Liver (tissue), 9 donors: ENCODE data around the gene BEND7. TPM values are rescaled to one million over a fixed set of nuclear protein-coding genes. Genes with fewer than 3 reads are reported as not detected.

Experiments used
- DNase-seq: peaks from one replicate; pipeline ENCODE4 v3.0.0-alpha.2; 2017; ENCODE audit warnings: low spot score
- H3K27ac ChIP-seq, 2 donors: one replicate each; pipeline ENCODE4 v1.7.0; 2013; ENCODE audit warnings: inconsistent platforms in 2 of 2, low read length in 2 of 2, control low read depth in 1 of 2, low read depth in 1 of 2, mild to moderate bottlenecking in 1 of 2
- H3K27me3 ChIP-seq, 4 donors: one replicate each; pipeline versions ENCODE4 v1.6.1 to v1.7.0; 2013; ENCODE audit warnings: low read length in 3 of 4, inconsistent platforms in 1 of 4, mild to moderate bottlenecking in 1 of 4, moderate library complexity in 1 of 4; ENCODE audit not compliant: control insufficient read depth in 4 of 4, insufficient read depth in 4 of 4
- H3K36me3 ChIP-seq, 4 donors: one replicate each; pipeline versions ENCODE4 v1.6.1 to v1.7.0; 2013; ENCODE audit warnings: low read length in 3 of 4, mild to moderate bottlenecking in 3 of 4, low read depth in 1 of 4, moderate library complexity in 1 of 4; ENCODE audit not compliant: control insufficient read depth in 4 of 4, insufficient read depth in 3 of 4
- H3K4me1 ChIP-seq, 4 donors: one replicate each; pipeline versions ENCODE4 v1.6.1 to v1.7.0; 2013; ENCODE audit warnings: low read length in 3 of 4, mild to moderate bottlenecking in 3 of 4, moderate library complexity in 1 of 4; ENCODE audit not compliant: control insufficient read depth in 4 of 4, insufficient read depth in 4 of 4
- H3K4me3 ChIP-seq, 3 donors: one replicate each; pipeline versions ENCODE4 v1.6.1 to v1.7.0; 2013; ENCODE audit warnings: low read length in 3 of 3, control low read depth in 1 of 3, low read depth in 1 of 3, mild to moderate bottlenecking in 1 of 3
- H3K9ac ChIP-seq, 2 donors: one replicate each; pipeline ENCODE4 v1.7.0; 2013; ENCODE audit warnings: low read length in 2 of 2, mild to moderate bottlenecking in 2 of 2, moderate library complexity in 2 of 2, control low read depth in 1 of 2, low read depth in 1 of 2
- H3K9me3 ChIP-seq, 4 donors: one replicate each; pipeline versions ENCODE4 v1.6.1 to v1.7.0; 2013; ENCODE audit warnings: low read length in 3 of 4; ENCODE audit not compliant: control insufficient read depth in 4 of 4
- EGR1 ChIP-seq, 2 donors: IDR thresholded peaks; 2 replicates each; pipeline ENCODE4 v1.6.1; 2016 to 2018; ENCODE audit warnings: antibody characterized with exemption in 2 of 2, low read depth in 2 of 2
- GABPA ChIP-seq, 2 donors: IDR thresholded peaks in 1 of 2; conservative IDR thresholded peaks in 1 of 2; 2 replicates each; pipeline ENCODE4 v1.6.1; 2016; ENCODE audit warnings: antibody characterized with exemption in 2 of 2, mild to moderate bottlenecking in 1 of 2, moderate library complexity in 1 of 2
- JUND ChIP-seq, 2 donors: IDR thresholded peaks; 2 replicates each; pipeline ENCODE4 v1.6.1; 2016; ENCODE audit warnings: antibody characterized with exemption in 2 of 2
- RAD21 ChIP-seq, 2 donors: IDR thresholded peaks; 2 replicates each; pipeline ENCODE4 v1.6.1; 2016; ENCODE audit warnings: antibody characterized with exemption in 2 of 2, mild to moderate bottlenecking in 2 of 2
- REST ChIP-seq: IDR thresholded peaks from 2 replicates; pipeline ENCODE4 v1.6.1; 2016; ENCODE audit warnings: antibody characterized with exemption, mild to moderate bottlenecking
- SP1 ChIP-seq: IDR thresholded peaks from 2 replicates; pipeline ENCODE4 v1.6.1; 2018; ENCODE audit warnings: antibody characterized with exemption, mild to moderate bottlenecking
- TAF1 ChIP-seq: conservative IDR thresholded peaks from 2 replicates; pipeline ENCODE4 v1.6.1; 2016; ENCODE audit warnings: antibody characterized with exemption, mild to moderate bottlenecking
- WGBS: extraction: QIAGEN DNeasy Blood & Tissue Kit; methylation state at CpG from one replicate; pipeline ENCODE4 v1.1.7; 2013; 5-methylcytosine and 5-hydroxymethylcytosine counted together
- polyA plus RNA-seq, 2 donors: library from polyadenylated mRNA; stranded (reverse) in 1 of 2; unstranded in 1 of 2; fragments of 200-250 nt in 1 of 2; fragments of >200 nt in 1 of 2; fragmentation: Nextera tagmentation in 1 of 2; extraction: Ambion mirVana in 1 of 2; gene quantifications; one replicate each; pipeline versions ENCODE4 v1.2.1 to v1.2.3, GENCODE V29; 2013 to 2015
- total RNA-seq, 2 donors: library from RNA; depleted of rRNA; stranded (reverse); fragments of >200 nt; gene quantifications; one replicate each; pipeline ENCODE4 v1.2.3, GENCODE V29; 2014
- TF ChIP-seq, protein P1 (sequence below): IDR thresholded peaks from 2 replicates; pipeline ENCODE4 v1.6.1; 2016; ENCODE audit warnings: antibody characterized with exemption
- TF ChIP-seq, protein P2 (sequence below): fragments of 150-350 bp; IDR thresholded peaks from 2 replicates; pipeline ENCODE4 v1.5.1; 2017; ENCODE audit warnings: improper control_type of control experiment, low read depth, low read length; ENCODE audit not compliant: missing input control
- donor health status: healthy.
- donor health status: healthy.
- donor health status: healthy.
- donor health status: healthy.
- donor health status: healthy.

BEND7 gene
- total and polyA plus RNA-seq, 4 donors, result 4.1 to 10.1 (median 5.5) TPM

- Histone ChIP-seq H3K4me3 (no peak overlapping the region), H3K9ac (no peak overlapping the region), H3K27me3 (no peaks in the 10 kb centered on the region), H3K9me3 (no peaks in the 10 kb centered on the region), H3K36me3 (no peaks in the 10 kb centered on the region), H3K27ac (no peak overlapping the region), H3K4me1 (no peaks in the 10 kb centered on the region)
- TF ChIP-seq, protein P1, sequence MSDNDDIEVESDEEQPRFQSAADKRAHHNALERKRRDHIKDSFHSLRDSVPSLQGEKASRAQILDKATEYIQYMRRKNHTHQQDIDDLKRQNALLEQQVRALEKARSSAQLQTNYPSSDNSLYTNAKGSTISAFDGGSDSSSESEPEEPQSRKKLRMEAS, result no peak
- TF ChIP-seq SP1, result no peak
- TF ChIP-seq, protein P2, sequence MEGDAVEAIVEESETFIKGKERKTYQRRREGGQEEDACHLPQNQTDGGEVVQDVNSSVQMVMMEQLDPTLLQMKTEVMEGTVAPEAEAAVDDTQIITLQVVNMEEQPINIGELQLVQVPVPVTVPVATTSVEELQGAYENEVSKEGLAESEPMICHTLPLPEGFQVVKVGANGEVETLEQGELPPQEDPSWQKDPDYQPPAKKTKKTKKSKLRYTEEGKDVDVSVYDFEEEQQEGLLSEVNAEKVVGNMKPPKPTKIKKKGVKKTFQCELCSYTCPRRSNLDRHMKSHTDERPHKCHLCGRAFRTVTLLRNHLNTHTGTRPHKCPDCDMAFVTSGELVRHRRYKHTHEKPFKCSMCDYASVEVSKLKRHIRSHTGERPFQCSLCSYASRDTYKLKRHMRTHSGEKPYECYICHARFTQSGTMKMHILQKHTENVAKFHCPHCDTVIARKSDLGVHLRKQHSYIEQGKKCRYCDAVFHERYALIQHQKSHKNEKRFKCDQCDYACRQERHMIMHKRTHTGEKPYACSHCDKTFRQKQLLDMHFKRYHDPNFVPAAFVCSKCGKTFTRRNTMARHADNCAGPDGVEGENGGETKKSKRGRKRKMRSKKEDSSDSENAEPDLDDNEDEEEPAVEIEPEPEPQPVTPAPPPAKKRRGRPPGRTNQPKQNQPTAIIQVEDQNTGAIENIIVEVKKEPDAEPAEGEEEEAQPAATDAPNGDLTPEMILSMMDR, result no peak
- TF ChIP-seq EGR1 (IDR thresholded peaks at IDR 0.05; ENCODE audit: low read depth in 2 of 2), result no peak
- no peak for TF ChIP-seq JUND (IDR thresholded peaks at IDR 0.05)
- TF ChIP-seq TAF1, result no peak
- TF ChIP-seq REST, result no peak
- no peak for TF ChIP-seq GABPA (IDR thresholded peaks at IDR 0.05 in 1 of 2, conservative IDR thresholded peaks at IDR 0.05 in 1 of 2)
- 76% methylated on average over 2 of the region's 2 CpGs for WGBS
- no peak for DNase-seq
Observed at GRCh38 chr10:13416760-13417159, 112.1 kb downstream of the BEND7 start.

DNA sequence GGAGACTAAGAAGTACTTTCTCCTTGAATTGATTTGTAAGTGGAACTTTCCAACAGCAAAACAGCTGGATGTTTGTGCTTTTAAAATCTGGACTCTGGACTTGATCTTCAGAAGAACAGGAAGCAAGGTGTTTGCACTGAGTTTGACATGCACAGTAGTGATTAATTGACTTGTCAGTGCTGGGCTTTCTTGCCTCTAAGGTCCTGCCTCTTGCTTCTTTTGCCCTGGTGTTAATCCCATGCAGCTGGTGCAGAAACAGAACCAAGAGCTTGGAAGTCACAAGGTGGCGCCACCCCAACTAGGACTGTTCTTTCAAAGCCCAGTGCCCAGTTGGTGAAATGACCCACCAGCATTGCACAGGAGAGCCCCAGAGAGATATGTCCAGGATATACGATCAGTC, 114.0 kb downstream of the BEND7 start:
- H3K36me3 ChIP-seq, result no peaks in the 10 kb centered on the region
- no peak overlapping the region for H3K9ac ChIP-seq
- H3K27ac ChIP-seq, result no peak overlapping the region
- H3K4me3 ChIP-seq, result no peak overlapping the region
- no peaks in the 10 kb centered on the region for H3K27me3 ChIP-seq
- no peaks in the 10 kb centered on the region for H3K9me3 ChIP-seq
- DNase-seq, result no peak
- TF ChIP-seq, protein P2, result peak; percentile 15
- TF ChIP-seq RAD21 (IDR thresholded peaks at IDR 0.05) (peak; percentile 23 to 54), JUND (IDR thresholded peaks at IDR 0.05) (no peak)
- no peaks in the 10 kb centered on the region for H3K4me1 ChIP-seq
- 68% methylated on average over 2 of the region's 2 CpGs for WGBS
